Ascending aorta (tissue), 2 donors: ENCODE measurements around the gene DNAJA4. TPM values are rescaled to one million over a fixed set of nuclear protein-coding genes. Genes with fewer than 3 reads are reported as not detected.
A peak's percentile ranks its signal among the peaks of the same experiment; 100 is the strongest.

Experiments used
- DNase-seq, 2 donors: peaks; one replicate each; pipeline ENCODE4 v3.0.0-alpha.2; 2019; ENCODE audit warnings: low spot score in 2 of 2
- H3K27ac ChIP-seq, 2 donors: fragments of 200-600 bp; sonication (generic); one replicate each; pipeline ENCODE4 v1.5.1; 2016 to 2017; ENCODE audit warnings: mild to moderate bottlenecking in 1 of 2
- H3K27me3 ChIP-seq: fragments of 200-600 bp; sonication (generic); one replicate; pipeline ENCODE4 v1.5.1; 2017
- H3K36me3 ChIP-seq, 2 donors: fragments of 200-600 bp; sonication (generic); one replicate each; pipeline ENCODE4 v1.5.1; 2016
- H3K4me1 ChIP-seq, 2 donors: fragments of 200-600 bp; sonication (generic); one replicate each; pipeline ENCODE4 v1.5.1; 2016 to 2017; ENCODE audit warnings: mild to moderate bottlenecking in 1 of 2
- H3K4me3 ChIP-seq, 2 donors: fragments of 200-600 bp; sonication (generic); one replicate each; pipeline ENCODE4 v1.5.1; 2016 to 2017; ENCODE audit warnings: mild to moderate bottlenecking in 1 of 2
- H3K9me3 ChIP-seq, 2 donors: fragments of 200-600 bp; sonication (generic); one replicate each; pipeline ENCODE4 v1.5.1; 2016
- CTCF ChIP-seq, 3 experiments: fragments of 200-600 bp in 2 of 3; fragments of 450-650 bp in 1 of 3; sonication (generic) in 2 of 3; IDR thresholded peaks; one replicate each; pipeline ENCODE4 v1.5.1; 2016 to 2019; ENCODE audit warnings: antibody characterized with exemption in 3 of 3, mild to moderate bottlenecking in 1 of 3, moderate library complexity in 1 of 3
- intact Hi-C: fragments of 100-400 bp; cut with DNase I; formaldehyde crosslinking; loops from one replicate; pipeline ENCODE4 v1.15.1; 2023
- total RNA-seq: library from RNA; depleted of rRNA; stranded (reverse); fragments of >200 nt; gene quantifications from one replicate; pipeline ENCODE4 v1.1.0, GENCODE V29; 2016

Gene DNAJA4
- total RNA-seq, 1 donor from 2014 or later, result 3.5 TPM

GRCh38 chr15:78259232-78259631, 5.1 kb upstream of the DNAJA4 start:
- no peak overlapping the region for H3K4me3 ChIP-seq
- intact Hi-C loops, result no loop called here

GRCh38 chr15:78260489-78260888, 3.9 kb upstream of the DNAJA4 start:
- DNase-seq, result no peak
- peaks cover 2 to 8% of the 10 kb centered on the region in 2 donors for H3K4me1 ChIP-seq

More at GRCh38 chr15:78259232-78259631, 5.1 kb upstream of the DNAJA4 start:
- Histone ChIP-seq H3K4me1 (no peaks in the 10 kb centered on the region), H3K27ac (no peak overlapping the region), H3K27me3 (no peaks in the 10 kb centered on the region), H3K36me3 (no peaks in the 10 kb centered on the region), H3K9me3 (no peaks in the 10 kb centered on the region)
- TF ChIP-seq CTCF (IDR thresholded peaks at IDR 0.05), result no peak
- DNase-seq, result no peak

GRCh38 chr15:78261062-78261461, 3.3 kb upstream of the DNAJA4 start:
- no peaks in the 10 kb centered on the region for H3K36me3 ChIP-seq
- H3K4me1 ChIP-seq, result peaks cover 4 to 8% of the 10 kb centered on the region in 2 donors
- no peak overlapping the region for H3K27ac ChIP-seq
- no peak overlapping the region for H3K4me3 ChIP-seq
- no peaks in the 10 kb centered on the region for H3K27me3 ChIP-seq
- intact Hi-C loops, result no loop called here
- no peak for DNase-seq
- TF ChIP-seq CTCF (IDR thresholded peaks at IDR 0.05), result no peak
- H3K9me3 ChIP-seq, result no peaks in the 10 kb centered on the region

More at GRCh38 chr15:78260489-78260888, 3.9 kb upstream of the DNAJA4 start:
- no peaks in the 10 kb centered on the region for H3K9me3 ChIP-seq
- H3K27ac ChIP-seq, result no peak overlapping the region
- TF ChIP-seq CTCF (IDR thresholded peaks at IDR 0.05), result no peak
- no peaks in the 10 kb centered on the region for H3K27me3 ChIP-seq
- no peak overlapping the region for H3K4me3 ChIP-seq
- H3K36me3 ChIP-seq, result no peaks in the 10 kb centered on the region
- intact Hi-C loops, result no loop called here

- peaks cover 8 to 10% of the 10 kb centered on the region in 2 donors for H3K4me1 ChIP-seq
- intact Hi-C loops, result no loop called here
- H3K4me3 ChIP-seq, result no peak overlapping the region
- no peaks in the 10 kb centered on the region for H3K36me3 ChIP-seq
- no peak overlapping the region for H3K27ac ChIP-seq
- H3K9me3 ChIP-seq, result no peaks in the 10 kb centered on the region
- no peak for TF ChIP-seq CTCF (IDR thresholded peaks at IDR 0.05)
- H3K27me3 ChIP-seq, result no peaks in the 10 kb centered on the region
- no peak for DNase-seq
These were observed 996 bp upstream of the DNAJA4 start for GRCh38 chr15:78263351-78263781.

- H3K9me3 ChIP-seq, result no peaks in the 10 kb centered on the region
- peak overlapping the region; percentile 61 to 92 for H3K4me3 ChIP-seq
- DNase-seq, result no peak
- H3K4me1 ChIP-seq, result peaks cover 8 to 10% of the 10 kb centered on the region in 2 donors
- H3K27ac ChIP-seq, result peak overlapping the region; percentile 22 to 75
- no peaks in the 10 kb centered on the region for H3K36me3 ChIP-seq
- no peak for TF ChIP-seq CTCF (IDR thresholded peaks at IDR 0.05)
- no peaks in the 10 kb centered on the region for H3K27me3 ChIP-seq
- intact Hi-C loops, result loop anchor here (2.0 kb wide), 1 partner anchor 115 kb away; the partner anchor contains the start of gene IDH3A
These were observed 457 bp upstream of the DNAJA4 start for GRCh38 chr15:78263907-78264303.

- Histone ChIP-seq H3K36me3 (no peaks in the 10 kb centered on the region), H3K4me3 (peak overlapping the region; percentile 61 to 92), H3K4me1 (peaks cover 8 to 10% of the 10 kb centered on the region in 2 donors), H3K9me3 (no peaks in the 10 kb centered on the region), H3K27ac (peak overlapping the region; percentile 44 to 75), H3K27me3 (no peaks in the 10 kb centered on the region)
- DNase-seq, result no peak
- no peak for TF ChIP-seq CTCF (IDR thresholded peaks at IDR 0.05)
- intact Hi-C loops, result loop anchor here (1.0 to 5.0 kb wide), 3 partner anchors 34 to 172 kb away; partner anchors contain the start of genes IDH3A, IREB2 and SKIC8
These were observed 737 bp downstream of the DNAJA4 start for GRCh38 chr15:78265137-78265460.
